ENCODE results near the gene CAMTA1.

GRCh38 chr1:7639435-7640131, 854.3 kb downstream of the CAMTA1 start:
- TF ChIP-seq CTCF (IDR thresholded peaks at IDR 0.05) (no peak), POLR2A (IDR thresholded peaks at IDR 0.05) (no peak)

Data from prostate gland (tissue), 2 donors.